UCSD-AML1 (cell line): ENCODE measurements around the gene TENM3.

Source experiments
- DNase-seq: peaks from one replicate; lab custom pipeline; 2025; ENCODE audit not compliant: unreplicated experiment; lab: John Stamatoyannopoulos, UW

The TENM3 gene

GRCh38 chr4:182286035-182286434 lies 42.8 kb downstream of the TENM3 start:
- DNase-seq, result no peak

- DNase-seq, result no peak
These were observed 43.7 kb downstream of the TENM3 start for GRCh38 chr4:182286931-182287330.

- DNase-seq, result no peak
These were observed 45.3 kb downstream of the TENM3 start for GRCh38 chr4:182288534-182288933.

GRCh38 chr4:182289809-182290208 lies 46.6 kb downstream of the TENM3 start:
- no peak for DNase-seq

GRCh38 chr4:182291175-182291574 lies 48.0 kb downstream of the TENM3 start:
- DNase-seq, result no peak

- no peak for DNase-seq
These were observed 48.5 kb downstream of the TENM3 start for GRCh38 chr4:182291597-182292270.

- no peak for DNase-seq
These were observed 49.4 kb downstream of the TENM3 start for GRCh38 chr4:182292612-182293011.

GRCh38 chr4:182293691-182294255 lies 50.6 kb downstream of the TENM3 start:
- no peak for DNase-seq

- DNase-seq, result no peak
These were observed 51.2 kb downstream of the TENM3 start for GRCh38 chr4:182294451-182294850.

- DNase-seq, result no peak
These were observed 54.5 kb downstream of the TENM3 start for GRCh38 chr4:182297659-182298058.

- no peak for DNase-seq
These were observed 58.5 kb downstream of the TENM3 start for GRCh38 chr4:182301736-182302135.

GRCh38 chr4:182303847-182304246 lies 60.6 kb downstream of the TENM3 start:
- DNase-seq, result no peak

- DNase-seq, result no peak
These were observed 63.7 kb downstream of the TENM3 start for GRCh38 chr4:182306792-182307507.

GRCh38 chr4:182307746-182308145 lies 64.5 kb downstream of the TENM3 start:
- no peak for DNase-seq

- no peak for DNase-seq
These were observed 66.7 kb downstream of the TENM3 start for GRCh38 chr4:182309877-182310276.

- no peak for DNase-seq
These were observed 67.1 kb downstream of the TENM3 start for GRCh38 chr4:182310316-182310715.

GRCh38 chr4:182310962-182311361 lies 67.8 kb downstream of the TENM3 start:
- DNase-seq, result no peak

GRCh38 chr4:182314537-182314936 lies 71.3 kb downstream of the TENM3 start:
- DNase-seq, result no peak

- no peak for DNase-seq
These were observed 75.1 kb downstream of the TENM3 start for GRCh38 chr4:182318256-182318655.

GRCh38 chr4:182320092-182320491 lies 76.9 kb downstream of the TENM3 start:
- no peak for DNase-seq

- no peak for DNase-seq
These were observed 77.4 kb downstream of the TENM3 start for GRCh38 chr4:182320580-182320979.

- no peak for DNase-seq
These were observed 81.1 kb downstream of the TENM3 start for GRCh38 chr4:182324282-182324681.
